Endothelial cell of umbilical vein (primary cell): ENCODE data around the gene ADCY9. TPM values are rescaled to one million over a fixed set of nuclear protein-coding genes. Genes with fewer than 3 reads are reported as not detected.

Source experiments
- BruUV-seq: library from RNA; stranded (reverse); fragments of 400-500 nt; replicated peaks from 2 replicates; lab custom pipeline; 2021; lab: Mats Ljungman, UMichigan
- CTCF ChIA-PET: fragments of 300-600, 350-600 bp; sonication (Branson Sonifier 250); formaldehyde crosslinking; loops from one replicate; lab custom pipeline; 2021; ENCODE audit warnings: antibody characterized with exemption, inconsistent platforms; lab: Charles Lee
- POLR2A ChIA-PET: fragments of 300-600, 350-600 bp; sonication (Branson Sonifier 250); formaldehyde crosslinking; loops from one replicate; lab custom pipeline; 2021; ENCODE audit warnings: antibody characterized with exemption, inconsistent platforms; lab: Charles Lee
- DNase-seq: peaks from one replicate; pipeline ENCODE4 v3.0.0-alpha.2; 2011; ENCODE audit warnings: low read depth, low spot score
- FAIRE-seq: peaks from 2 replicates; lab custom pipeline; 2011; peaks lifted over from hg19 to GRCh38; lab: Jason Lieb, UNC
- H2AFZ ChIP-seq: 2 replicates; pipeline ENCODE4 v1.6.0; 2012; ENCODE audit warnings: low read depth, low read length, control low read depth, inconsistent platforms
- H3K27ac ChIP-seq: 2 replicates; pipeline ENCODE4 v1.5.1; 2011; ENCODE audit warnings: low read depth, mild to moderate bottlenecking, control low read depth, low read length, moderate library complexity; ENCODE audit not compliant: insufficient read depth
- H3K27me3 ChIP-seq, 2 experiments: 2 replicates each; pipeline versions ENCODE4 v1.6.0 to v1.6.1; 2011; ENCODE audit warnings: low read length in 2 of 2, mixed read lengths in 1 of 2; ENCODE audit not compliant: control insufficient read depth in 2 of 2, insufficient read depth in 2 of 2
- H3K36me3 ChIP-seq, 2 experiments: 2 replicates in 1 of 2; 3 replicates in 1 of 2; pipeline ENCODE4 v1.5.1; 2011; ENCODE audit warnings: low read length in 2 of 2, mild to moderate bottlenecking in 1 of 2, moderate library complexity in 1 of 2; ENCODE audit not compliant: control insufficient read depth in 2 of 2, insufficient read depth in 2 of 2; ENCODE audit errors: extremely low read depth in 1 of 2
- H3K4me1 ChIP-seq: 3 replicates; pipeline ENCODE4 v1.5.1; 2011; ENCODE audit warnings: mild to moderate bottlenecking, low read length; ENCODE audit not compliant: control insufficient read depth, insufficient read depth; ENCODE audit errors: extremely low read depth
- H3K4me2 ChIP-seq: 2 replicates; pipeline ENCODE4 v1.6.1; 2011; ENCODE audit warnings: low read length, control low read depth, mixed read lengths; ENCODE audit not compliant: insufficient read depth
- H3K4me3 ChIP-seq, 3 experiments: fragments of 200-600 bp in 1 of 3; sonication (generic), shearing (Covaris generic) in 1 of 3; replicated peaks in 1 of 3; 2 replicates each; pipeline ENCODE4 v1.5.1; 2011 to 2016; ENCODE audit warnings: control low read depth in 3 of 3, low read length in 3 of 3, mild to moderate bottlenecking in 2 of 3, inconsistent platforms in 1 of 3, low read depth in 1 of 3, moderate library complexity in 1 of 3; ENCODE audit not compliant: insufficient read depth in 1 of 3
- H3K79me2 ChIP-seq: 2 replicates; pipeline ENCODE4 v1.6.0; 2012; ENCODE audit warnings: low read length, inconsistent platforms; ENCODE audit not compliant: control insufficient read depth, insufficient read depth
- H3K9ac ChIP-seq: replicated peaks from 2 replicates; pipeline ENCODE3; 2011; ENCODE audit warnings: low read length, control low read depth; ENCODE audit not compliant: insufficient read depth; ENCODE audit errors: extremely low read depth
- H3K9me1 ChIP-seq: replicated peaks from 3 replicates; pipeline ENCODE4 v1.6.0; 2011; ENCODE audit warnings: mild to moderate bottlenecking, low read length; ENCODE audit not compliant: control insufficient read depth, insufficient read depth; ENCODE audit errors: extremely low read depth
- H3K9me3 ChIP-seq: replicated peaks from 2 replicates; pipeline ENCODE4 v1.5.1; 2012; ENCODE audit warnings: low read length, inconsistent platforms; ENCODE audit not compliant: control insufficient read depth, insufficient read depth
- H4K20me1 ChIP-seq: replicated peaks from 2 replicates; pipeline ENCODE3; 2011; ENCODE audit warnings: mild to moderate bottlenecking, low read length; ENCODE audit not compliant: control insufficient read depth, insufficient read depth; ENCODE audit errors: extremely low read depth
- CTCF ChIP-seq, 2 donors: IDR thresholded peaks; 1 replicate in 1 of 2; 2 replicates in 1 of 2; pipeline ENCODE4 v1.5.1; 2011; ENCODE audit warnings: low read length in 2 of 2, mild to moderate bottlenecking in 2 of 2, moderate library complexity in 2 of 2, control low read depth in 1 of 2, inconsistent platforms in 1 of 2, low read depth in 1 of 2; ENCODE audit not compliant: insufficient read depth in 1 of 2; ENCODE audit errors: extremely low read depth in 1 of 2
- EZH2 ChIP-seq: IDR thresholded peaks from 2 replicates; pipeline ENCODE4 v1.6.1; 2012; ENCODE audit warnings: borderline replicate concordance, low read depth, mild to moderate bottlenecking, moderate library complexity, low read length, inconsistent platforms; ENCODE audit not compliant: severe bottlenecking
- FOS ChIP-seq: IDR thresholded peaks from 2 replicates; pipeline ENCODE4 v1.6.1; 2011; ENCODE audit warnings: mild to moderate bottlenecking, low read length, moderate library complexity, borderline replicate concordance; ENCODE audit not compliant: insufficient read depth
- GATA2 ChIP-seq: IDR thresholded peaks from 2 replicates; pipeline ENCODE4 v1.7.0; 2011; ENCODE audit warnings: low read depth, mild to moderate bottlenecking, moderate library complexity, mixed read lengths, low read length; ENCODE audit not compliant: insufficient read length, insufficient read depth
- JUN ChIP-seq: IDR thresholded peaks from 2 replicates; pipeline ENCODE4 v1.6.1; 2011; ENCODE audit warnings: borderline replicate concordance, low read depth; ENCODE audit not compliant: insufficient read length, insufficient read depth
- MAX ChIP-seq: IDR thresholded peaks from 2 replicates; pipeline ENCODE4 v1.6.1; 2011; ENCODE audit not compliant: insufficient read depth, insufficient read length
- MYC ChIP-seq: IDR thresholded peaks from one replicate; pipeline ENCODE4 v1.6.1; 2011; ENCODE audit warnings: mild to moderate bottlenecking, low read depth, low read length
- POLR2A ChIP-seq: IDR thresholded peaks from 2 replicates; pipeline ENCODE4 v1.6.1; 2012; ENCODE audit warnings: low read depth, mild to moderate bottlenecking, control low read depth, low read length
- POLR2AphosphoS5 ChIP-seq: IDR thresholded peaks from 2 replicates; pipeline ENCODE4 v1.6.1; 2012; ENCODE audit warnings: low read depth, mild to moderate bottlenecking, control low read depth, low read length, moderate library complexity; ENCODE audit not compliant: insufficient read depth
- dilution Hi-C: fragments of 300-500 bp; cut with MboI; formaldehyde crosslinking; loops from one replicate; pipeline ENCODE4 v1.15.0; 2019; ENCODE audit warnings: low sequenced_read_pairs; ENCODE audit not compliant: extremely low pct_ligation_motif_present
- intact Hi-C: fragments of 100-400 bp; cut with micrococcal nuclease; formaldehyde crosslinking; loops from one replicate; pipeline ENCODE4 v1.10.0; 2022
- polyA plus RNA-seq, 4 experiments: library from polyadenylated mRNA; depleted of rRNA in 3 of 4; stranded (reverse) in 3 of 4; unstranded in 1 of 4; fragments of >200 nt; gene quantifications; 2 replicates each; pipeline versions ENCODE4 v1.2.1 to v1.2.3, GENCODE V29; 2011 to 2012; ENCODE audit warnings: missing spikeins in 1 of 4
- total RNA-seq: library from RNA; stranded (reverse); gene quantifications from 2 replicates; pipeline ENCODE4 v1.2.3, GENCODE V29; 2021

ADCY9 gene
- total and polyA plus RNA-seq, 2 donors (not counting 3 experiments of a cell fraction or from before 2014, with no cell fraction given), result 6.8 to 14.0 TPM

GRCh38 chr16:4103745-4104144 lies 12.5 kb downstream of the ADCY9 start:
- H3K79me2 ChIP-seq, result no peaks in the 10 kb centered on the region
- no peak overlapping the region for H3K4me2 ChIP-seq
- DNase-seq (no peak), FAIRE-seq (no peak)
- dilution Hi-C loops, result no loop called here
- H3K27me3 ChIP-seq, result no peaks in the 10 kb centered on the region
- no peak overlapping the region for H2AFZ ChIP-seq
- no peak overlapping the region for H3K4me3 ChIP-seq
- ChIA-PET POLR2A (no interaction called here), CTCF (no interaction called here)
- H3K4me1 ChIP-seq, result no peaks in the 10 kb centered on the region
- TF ChIP-seq EZH2 (no peak), POLR2AphosphoS5 (no peak), GATA2 (no peak), FOS (no peak), CTCF (IDR thresholded peaks at IDR 0.05; ENCODE audit: extremely low read depth in 1 of 2, insufficient read depth in 1 of 2, low read depth in 1 of 2, low read length in 2 of 2) (no peak), JUN (no peak), MAX (no peak), POLR2A (no peak), MYC (no peak)
- intact Hi-C loops, result no loop called here
- peaks cover 0 to 3% of the 10 kb centered on the region in 2 experiments for H3K36me3 ChIP-seq
- no peaks in the 10 kb centered on the region for H3K9me1 ChIP-seq
- no TSS peak for BruUV-seq
- no peak overlapping the region for H3K27ac ChIP-seq
- H3K9ac ChIP-seq, result no peak overlapping the region
- no peaks in the 10 kb centered on the region for H3K9me3 ChIP-seq
- no peaks in the 10 kb centered on the region for H4K20me1 ChIP-seq
